NCI-H748 treated with DMSO at 0.1 percent for 48 hours (cell line): ENCODE data around the gene PBXIP1.
"Not testable (repeated sequence)": the region's sequence is repeated elsewhere in the genome, so short reads cannot be mapped to it uniquely, and the experiment has no call there.

Experiments used
- DNase-seq: peaks from one replicate; lab custom pipeline; 2025; lab: John Stamatoyannopoulos, UW

The PBXIP1 gene

GRCh38 chr1:154994269-154994587 lies 38.3 kb upstream of the PBXIP1 start:
- no peak for DNase-seq

- DNase-seq = no peak
These were observed 37.8 kb upstream of the PBXIP1 start, which contains the start of gene LENEP for GRCh38 chr1:154993572-154994268. Gene LENEP, plus strand, starts transcription at chr1:154993586. Its CDS starts 22 bp downstream, at chr1:154993608.

- no peak for DNase-seq
These were observed 37.0 kb upstream of the PBXIP1 start for GRCh38 chr1:154992721-154993571.

GRCh38 chr1:154990276-154990675 lies 34.4 kb upstream of the PBXIP1 start:
- DNase-seq = no peak

- no peak for DNase-seq
These were observed 33.4 kb upstream of the PBXIP1 start for GRCh38 chr1:154989195-154989860.

- DNase-seq = no peak
These were observed 32.4 kb upstream of the PBXIP1 start for GRCh38 chr1:154988058-154988954.

GRCh38 chr1:154987326-154987725 lies 31.4 kb upstream of the PBXIP1 start:
- DNase-seq = no peak

- not testable (repeated sequence) for DNase-seq
These were observed 30.8 kb upstream of the PBXIP1 start for GRCh38 chr1:154986736-154987135.

GRCh38 chr1:154983776-154984466 lies 28.0 kb upstream of the PBXIP1 start:
- no peak for DNase-seq

- peak; percentile 99 for DNase-seq
These were observed 27.2 kb upstream of the PBXIP1 start, which contains the start of gene FLAD1 for GRCh38 chr1:154982897-154983648. Gene FLAD1, plus strand, starts transcription at chr1:154983344. Its CDS starts 351 bp downstream, at chr1:154983695.

- DNase-seq = no peak
These were observed 26.4 kb upstream of the PBXIP1 start for GRCh38 chr1:154982341-154982740.

GRCh38 chr1:154978360-154978759 lies 22.5 kb upstream of the PBXIP1 start:
- no peak for DNase-seq

GRCh38 chr1:154977762-154978161 lies 21.9 kb upstream of the PBXIP1 start:
- DNase-seq = not testable (repeated sequence)

- DNase-seq = no peak
These were observed 19.6 kb upstream of the PBXIP1 start for GRCh38 chr1:154975409-154976059.

GRCh38 chr1:154974808-154975408 lies 19.0 kb upstream of the PBXIP1 start:
- DNase-seq = peak; percentile 97

- peak; percentile 99 for DNase-seq
These were observed 18.4 kb upstream of the PBXIP1 start, which contains the start of gene CKS1B for GRCh38 chr1:154974102-154974807. Gene CKS1B, plus strand, starts transcription at chr1:154974681. Its CDS starts 65 bp downstream, at chr1:154974746.

GRCh38 chr1:154973344-154974101 lies 17.6 kb upstream of the PBXIP1 start:
- peak; percentile 90 for DNase-seq
